ENCODE results near the gene STAT3.

STAT3 gene

DNA sequence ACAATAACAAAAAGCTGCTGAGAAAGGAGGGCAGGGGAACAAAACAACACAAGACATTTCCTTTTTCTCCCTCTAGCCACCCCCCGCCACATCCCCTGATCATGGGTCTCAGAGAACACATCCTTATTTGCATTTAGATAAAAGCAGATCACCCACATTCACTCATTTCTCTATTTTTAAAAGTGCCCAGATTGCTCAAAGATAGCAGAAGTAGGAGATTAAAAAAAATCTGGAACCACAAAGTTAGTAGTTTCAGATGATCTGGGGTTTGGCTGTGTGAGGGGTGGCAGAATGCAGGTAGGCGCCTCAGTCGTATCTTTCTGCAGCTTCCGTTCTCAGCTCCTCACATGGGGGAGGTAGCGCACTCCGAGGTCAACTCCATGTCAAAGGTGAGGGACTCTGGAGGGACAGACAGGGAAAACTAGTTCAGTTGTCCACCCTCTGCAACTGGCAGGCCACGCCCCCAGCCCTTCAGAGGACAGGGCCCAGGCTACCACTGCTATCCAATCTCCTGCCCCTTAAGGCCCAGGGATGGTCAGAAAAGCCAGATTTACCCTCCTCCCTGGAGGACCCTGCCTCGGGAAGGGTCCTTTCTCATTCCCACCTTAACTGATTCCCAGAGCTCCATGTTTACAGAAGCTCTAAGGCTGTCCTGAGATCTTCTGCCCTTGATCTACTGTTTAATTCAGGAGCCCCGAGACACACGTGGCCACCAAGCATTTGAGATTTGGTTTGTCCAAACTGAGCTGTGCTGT is 72.7 kb downstream of the STAT3 start:
- H3K4me3 ChIP-seq (replicated peaks; ENCODE audit: insufficient read depth, low read length), result no peak overlapping the region
- H3K27me3 ChIP-seq (ENCODE audit: insufficient read depth, poor library complexity, severe bottlenecking), result no peaks in the 10 kb centered on the region
- no peak overlapping the region for H3K27ac ChIP-seq (replicated peaks)
- TF ChIP-seq SPI1 (IDR thresholded peaks at IDR 0.05; ENCODE audit: borderline replicate concordance, low read depth), result no peak
- no peak for TF ChIP-seq GABPA (IDR thresholded peaks at IDR 0.05; ENCODE audit: low read depth)
- DNase-seq (ENCODE audit: low read depth in 1 of 2, low spot score in 1 of 2), result no peak

DNA sequence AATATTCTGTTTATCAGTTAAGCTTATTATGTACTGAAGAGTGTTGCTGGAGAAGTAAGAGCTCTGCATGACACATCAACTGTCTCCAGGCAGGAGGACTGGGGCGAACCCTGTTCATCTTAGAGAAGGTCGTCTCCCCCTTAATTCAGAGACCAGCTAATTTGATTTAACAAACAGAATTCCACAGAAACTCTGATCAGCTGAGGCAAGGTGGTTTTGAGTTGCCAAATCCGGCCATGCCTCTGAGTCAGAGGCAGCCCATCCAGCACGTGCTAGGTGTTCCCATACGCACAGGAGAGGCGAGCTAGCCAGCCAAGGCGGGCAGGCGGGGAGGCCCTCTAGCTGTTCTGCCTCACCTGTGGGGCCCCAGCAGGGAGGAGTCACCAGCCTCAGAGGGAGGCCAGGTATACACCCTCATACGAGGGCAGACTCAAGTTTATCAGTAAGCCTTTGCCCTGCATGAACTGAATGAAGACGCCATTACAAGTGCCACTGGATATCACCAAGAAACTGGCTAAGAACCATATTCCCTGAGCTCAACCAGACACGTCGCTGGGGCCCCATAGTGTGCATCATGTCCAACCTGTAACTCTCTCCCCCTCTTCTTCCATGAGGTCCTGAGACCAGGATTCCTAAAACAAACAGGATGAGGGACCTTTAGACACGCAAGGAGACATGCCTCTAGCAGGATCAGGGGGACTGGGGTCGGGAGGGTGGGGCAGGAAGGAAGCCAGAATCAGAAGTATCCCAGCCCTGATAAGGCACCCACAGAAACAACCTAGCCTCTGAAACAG is 74.3 kb downstream of the STAT3 start:
- Histone ChIP-seq H3K4me3 (replicated peaks; ENCODE audit: insufficient read depth, low read length) (no peak overlapping the region), H3K27ac (replicated peaks) (no peak overlapping the region), H3K27me3 (ENCODE audit: insufficient read depth, poor library complexity, severe bottlenecking) (no peaks in the 10 kb centered on the region)
- DNase-seq (ENCODE audit: low read depth in 1 of 2, low spot score in 1 of 2), result no peak
- TF ChIP-seq, protein P1, sequence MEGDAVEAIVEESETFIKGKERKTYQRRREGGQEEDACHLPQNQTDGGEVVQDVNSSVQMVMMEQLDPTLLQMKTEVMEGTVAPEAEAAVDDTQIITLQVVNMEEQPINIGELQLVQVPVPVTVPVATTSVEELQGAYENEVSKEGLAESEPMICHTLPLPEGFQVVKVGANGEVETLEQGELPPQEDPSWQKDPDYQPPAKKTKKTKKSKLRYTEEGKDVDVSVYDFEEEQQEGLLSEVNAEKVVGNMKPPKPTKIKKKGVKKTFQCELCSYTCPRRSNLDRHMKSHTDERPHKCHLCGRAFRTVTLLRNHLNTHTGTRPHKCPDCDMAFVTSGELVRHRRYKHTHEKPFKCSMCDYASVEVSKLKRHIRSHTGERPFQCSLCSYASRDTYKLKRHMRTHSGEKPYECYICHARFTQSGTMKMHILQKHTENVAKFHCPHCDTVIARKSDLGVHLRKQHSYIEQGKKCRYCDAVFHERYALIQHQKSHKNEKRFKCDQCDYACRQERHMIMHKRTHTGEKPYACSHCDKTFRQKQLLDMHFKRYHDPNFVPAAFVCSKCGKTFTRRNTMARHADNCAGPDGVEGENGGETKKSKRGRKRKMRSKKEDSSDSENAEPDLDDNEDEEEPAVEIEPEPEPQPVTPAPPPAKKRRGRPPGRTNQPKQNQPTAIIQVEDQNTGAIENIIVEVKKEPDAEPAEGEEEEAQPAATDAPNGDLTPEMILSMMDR (IDR thresholded peaks at IDR 0.05; ENCODE audit: insufficient read depth, low read length), result no peak
- TF ChIP-seq, protein P2, sequence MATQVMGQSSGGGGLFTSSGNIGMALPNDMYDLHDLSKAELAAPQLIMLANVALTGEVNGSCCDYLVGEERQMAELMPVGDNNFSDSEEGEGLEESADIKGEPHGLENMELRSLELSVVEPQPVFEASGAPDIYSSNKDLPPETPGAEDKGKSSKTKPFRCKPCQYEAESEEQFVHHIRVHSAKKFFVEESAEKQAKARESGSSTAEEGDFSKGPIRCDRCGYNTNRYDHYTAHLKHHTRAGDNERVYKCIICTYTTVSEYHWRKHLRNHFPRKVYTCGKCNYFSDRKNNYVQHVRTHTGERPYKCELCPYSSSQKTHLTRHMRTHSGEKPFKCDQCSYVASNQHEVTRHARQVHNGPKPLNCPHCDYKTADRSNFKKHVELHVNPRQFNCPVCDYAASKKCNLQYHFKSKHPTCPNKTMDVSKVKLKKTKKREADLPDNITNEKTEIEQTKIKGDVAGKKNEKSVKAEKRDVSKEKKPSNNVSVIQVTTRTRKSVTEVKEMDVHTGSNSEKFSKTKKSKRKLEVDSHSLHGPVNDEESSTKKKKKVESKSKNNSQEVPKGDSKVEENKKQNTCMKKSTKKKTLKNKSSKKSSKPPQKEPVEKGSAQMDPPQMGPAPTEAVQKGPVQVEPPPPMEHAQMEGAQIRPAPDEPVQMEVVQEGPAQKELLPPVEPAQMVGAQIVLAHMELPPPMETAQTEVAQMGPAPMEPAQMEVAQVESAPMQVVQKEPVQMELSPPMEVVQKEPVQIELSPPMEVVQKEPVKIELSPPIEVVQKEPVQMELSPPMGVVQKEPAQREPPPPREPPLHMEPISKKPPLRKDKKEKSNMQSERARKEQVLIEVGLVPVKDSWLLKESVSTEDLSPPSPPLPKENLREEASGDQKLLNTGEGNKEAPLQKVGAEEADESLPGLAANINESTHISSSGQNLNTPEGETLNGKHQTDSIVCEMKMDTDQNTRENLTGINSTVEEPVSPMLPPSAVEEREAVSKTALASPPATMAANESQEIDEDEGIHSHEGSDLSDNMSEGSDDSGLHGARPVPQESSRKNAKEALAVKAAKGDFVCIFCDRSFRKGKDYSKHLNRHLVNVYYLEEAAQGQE (IDR thresholded peaks at IDR 0.05; ENCODE audit: insufficient replicate concordance, low read depth), result no peak
- no peak for TF ChIP-seq POLR2AphosphoS5 (IDR thresholded peaks at IDR 0.05; ENCODE audit: low read depth)
- TF ChIP-seq SPI1 (IDR thresholded peaks at IDR 0.05; ENCODE audit: borderline replicate concordance, low read depth), result no peak
- no peak for TF ChIP-seq GABPA (IDR thresholded peaks at IDR 0.05; ENCODE audit: low read depth)

DNA sequence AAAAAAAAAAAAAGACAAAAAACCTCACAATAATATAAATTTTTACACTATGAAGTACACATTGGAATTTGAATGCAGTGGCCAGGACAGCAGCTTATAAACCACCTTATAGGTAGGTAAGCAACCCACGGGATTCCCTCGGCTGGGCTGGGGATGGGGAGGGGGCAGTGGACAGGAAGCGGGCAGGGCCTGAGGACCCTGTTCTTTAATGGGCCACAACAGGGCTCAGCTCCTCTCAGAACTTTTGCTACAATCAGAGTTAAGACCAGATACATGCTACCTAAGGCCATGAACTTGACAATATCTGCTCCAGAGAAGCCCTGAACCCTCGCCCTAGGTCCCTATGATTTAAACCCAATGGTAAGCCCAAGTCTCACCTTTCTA is 74.9 kb downstream of the STAT3 start:
- TF ChIP-seq GABPA (IDR thresholded peaks at IDR 0.05; ENCODE audit: low read depth) (no peak), SPI1 (IDR thresholded peaks at IDR 0.05; ENCODE audit: borderline replicate concordance, low read depth) (no peak), POLR2AphosphoS5 (IDR thresholded peaks at IDR 0.05; ENCODE audit: low read depth) (no peak)
- TF ChIP-seq, protein P1 (IDR thresholded peaks at IDR 0.05; ENCODE audit: insufficient read depth, low read length), result no peak
- TF ChIP-seq, protein P2 (IDR thresholded peaks at IDR 0.05; ENCODE audit: insufficient replicate concordance, low read depth), result no peak
- Histone ChIP-seq H3K27me3 (ENCODE audit: insufficient read depth, poor library complexity, severe bottlenecking) (no peaks in the 10 kb centered on the region), H3K27ac (replicated peaks) (no peak overlapping the region), H3K4me3 (replicated peaks; ENCODE audit: insufficient read depth, low read length) (no peak overlapping the region)
- no peak for DNase-seq (ENCODE audit: low read depth in 1 of 2, low spot score in 1 of 2)
